ENCODE results near the gene SF3A2.

SF3A2 gene

DNA sequence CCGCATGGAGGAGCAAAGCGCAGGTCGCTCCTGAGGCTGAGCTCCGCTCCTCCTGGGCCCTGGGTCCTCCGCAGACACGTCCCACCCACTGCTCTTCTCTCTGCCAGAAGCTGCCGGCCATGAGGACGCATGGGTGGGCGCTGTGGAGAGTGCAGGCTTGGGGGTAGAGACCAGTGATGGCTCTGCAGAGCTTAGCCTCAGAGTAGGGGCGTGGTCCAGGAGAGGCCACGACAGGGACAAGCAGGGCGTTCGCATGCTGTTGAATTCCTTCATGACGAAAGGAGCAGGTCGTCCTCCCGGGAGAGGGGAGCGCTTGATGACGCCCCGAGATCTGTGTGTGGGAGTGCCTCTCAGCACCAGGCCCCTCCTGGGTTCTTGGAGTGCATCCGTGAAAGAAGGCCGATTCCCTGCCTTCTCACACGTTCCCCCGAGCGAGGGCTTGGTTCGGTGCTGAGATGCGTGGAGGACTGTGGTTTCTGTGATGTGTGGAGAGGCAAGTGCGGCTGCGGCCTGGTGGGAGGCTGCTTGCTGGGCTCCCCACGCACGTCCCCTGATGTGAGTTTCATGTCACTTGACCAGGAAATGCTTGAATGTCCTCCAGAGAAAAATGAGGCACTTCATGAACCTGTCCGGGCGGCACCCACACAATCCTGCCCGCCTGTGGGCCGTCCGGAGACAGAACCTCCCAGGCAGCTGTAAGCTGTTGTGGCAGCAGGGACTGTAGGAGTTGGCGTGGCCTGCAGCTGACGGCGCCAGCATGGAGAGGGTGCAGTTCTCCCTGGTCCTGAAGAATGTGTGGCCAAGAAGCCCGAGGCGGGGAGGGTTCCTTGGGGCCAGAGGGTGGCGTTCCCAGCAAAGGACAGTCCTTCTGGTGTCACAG lies 4.5 kb downstream of the SF3A2 start:
- no peak for DNase-seq (ENCODE audit: low read depth in 2 of 2)

DNA sequence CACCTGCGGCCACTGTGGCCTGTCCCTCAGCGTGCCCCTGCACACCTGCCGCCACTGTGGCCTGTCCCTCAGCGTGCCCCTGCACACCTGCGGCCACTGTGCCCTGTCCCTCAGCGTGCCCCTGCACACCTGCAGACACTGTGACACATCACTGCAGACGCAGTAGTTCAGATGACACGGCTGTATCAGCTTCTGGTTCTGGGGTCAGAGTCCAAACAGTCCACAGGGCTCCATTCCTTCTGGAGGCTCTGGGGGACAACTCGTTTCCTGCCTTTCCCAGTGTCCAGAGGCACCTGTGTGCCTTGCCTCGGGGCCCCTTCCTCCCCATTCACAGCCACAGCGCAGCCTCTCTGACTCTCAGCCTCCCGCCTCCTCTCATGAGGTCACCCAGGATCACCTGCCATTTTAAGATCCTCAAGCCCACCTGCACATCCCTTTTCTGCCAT lies 5.5 kb downstream of the SF3A2 start:
- DNase-seq (ENCODE audit: low read depth in 2 of 2): no peak

DNA sequence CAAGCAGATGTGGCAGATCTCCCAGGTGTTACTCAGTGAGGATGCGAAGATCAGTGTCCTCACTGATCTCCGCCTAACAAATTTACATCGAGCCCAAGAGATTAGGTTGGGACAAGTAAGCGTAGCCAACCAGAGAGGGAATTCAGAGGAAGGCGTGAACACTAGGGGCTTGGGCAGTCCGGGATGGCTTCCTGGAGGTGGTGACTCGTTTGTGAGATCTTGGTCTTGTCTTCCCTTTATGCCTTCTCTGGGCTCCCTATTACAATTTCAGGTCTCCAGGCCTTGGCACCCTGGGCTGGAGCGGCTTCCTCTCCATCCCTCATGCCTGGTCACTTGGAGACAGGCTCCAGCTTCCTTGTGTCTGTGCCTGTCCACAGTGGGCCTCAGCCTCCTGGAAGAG lies 6.2 kb downstream of the SF3A2 start:
- no peak for DNase-seq (ENCODE audit: low read depth in 2 of 2)

DNA sequence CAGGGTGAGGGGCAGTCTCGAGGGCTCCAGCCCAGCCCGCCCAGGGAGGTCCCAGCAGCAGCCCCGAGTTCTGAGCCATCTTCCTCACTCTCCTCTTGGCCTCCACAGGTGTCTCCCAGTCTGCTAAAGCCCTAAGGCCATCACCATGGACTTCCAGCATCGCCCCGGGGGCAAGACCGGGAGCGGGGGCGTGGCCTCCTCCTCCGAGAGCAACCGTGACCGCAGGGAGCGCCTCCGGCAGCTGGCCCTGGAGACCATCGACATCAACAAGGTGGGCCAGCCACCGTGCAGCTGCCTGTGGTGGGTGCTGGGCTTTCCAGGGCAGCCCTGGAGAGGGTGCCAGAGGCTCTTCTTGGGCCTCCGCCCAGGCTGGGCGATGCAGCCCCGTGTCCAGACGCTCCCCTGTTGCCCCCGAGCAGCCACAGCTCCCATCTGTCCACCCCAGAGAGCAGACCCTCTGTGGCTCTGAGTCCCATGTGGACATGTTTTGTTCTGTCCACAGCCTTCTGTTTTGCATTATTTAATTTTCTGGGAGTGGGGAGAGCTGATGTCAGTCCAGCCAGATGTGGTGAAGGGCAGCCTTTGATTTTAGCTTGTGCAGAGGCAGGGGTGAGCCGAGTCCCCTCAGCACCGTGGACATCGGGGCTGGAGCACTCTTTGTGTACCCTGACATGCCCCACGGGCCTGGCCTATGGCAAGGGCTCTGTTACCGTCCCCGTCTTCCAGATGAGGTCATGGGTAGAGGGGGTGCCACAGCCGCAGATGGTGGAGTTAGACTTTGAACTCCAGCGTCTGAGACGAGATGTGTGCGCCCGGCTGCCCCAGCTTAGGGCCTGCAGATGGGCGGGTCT lies 6.9 kb downstream of the SF3A2 start:
- no peak for DNase-seq (ENCODE audit: low read depth in 2 of 2)

DNA sequence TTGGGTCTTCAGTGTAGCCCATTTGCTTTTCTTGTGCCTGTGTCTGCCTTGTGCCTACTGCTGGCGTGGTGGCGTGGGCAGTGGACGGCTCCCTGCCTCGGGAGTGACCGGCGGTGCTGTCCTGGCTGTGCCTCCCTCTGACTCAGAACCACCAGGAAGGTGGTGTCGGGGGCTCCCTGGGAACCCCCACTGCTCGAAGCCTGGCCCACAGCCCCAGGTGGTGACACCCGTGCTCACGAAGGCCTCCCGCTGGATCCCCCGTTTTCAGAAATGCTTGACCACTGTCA lies 7.4 kb downstream of the SF3A2 start:
- no peak for DNase-seq (ENCODE audit: low read depth in 2 of 2)

DNA sequence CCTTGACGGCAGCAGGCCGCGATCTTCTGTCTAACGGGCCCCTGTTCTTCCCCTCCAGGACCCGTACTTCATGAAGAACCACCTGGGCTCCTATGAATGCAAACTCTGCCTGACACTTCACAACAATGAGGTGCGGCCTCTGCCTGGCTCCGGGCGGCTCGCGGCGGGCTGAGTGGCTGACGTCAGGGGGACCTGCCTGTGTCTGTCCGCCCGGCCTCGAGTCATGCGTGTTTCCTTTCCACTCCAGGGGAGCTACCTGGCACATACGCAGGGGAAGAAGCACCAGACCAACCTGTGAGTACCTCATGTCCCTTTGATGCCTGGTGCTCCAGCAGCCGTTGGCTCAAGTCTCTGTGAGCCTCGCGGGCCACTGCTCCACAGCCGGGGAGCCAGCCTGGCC lies 7.9 kb downstream of the SF3A2 start:
- DNase-seq (ENCODE audit: low read depth in 2 of 2): no peak

DNA sequence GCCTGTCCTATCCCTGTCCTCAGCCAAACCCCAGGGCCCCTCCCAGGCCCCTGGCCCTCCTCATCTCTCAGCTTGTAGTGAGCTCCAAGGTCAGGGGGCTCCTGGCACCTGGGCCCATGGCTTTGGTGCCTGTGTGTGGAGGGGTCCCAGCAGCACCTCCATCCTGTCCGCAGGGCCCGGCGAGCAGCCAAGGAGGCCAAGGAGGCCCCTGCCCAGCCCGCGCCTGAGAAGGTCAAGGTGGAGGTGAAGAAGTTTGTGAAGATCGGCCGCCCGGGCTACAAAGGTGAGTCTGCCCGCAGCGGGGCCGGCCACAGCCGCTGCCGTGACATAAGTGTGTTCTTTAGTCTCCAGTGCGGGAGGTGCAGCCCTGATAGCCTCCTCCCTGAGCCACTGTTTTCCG lies 8.6 kb downstream of the SF3A2 start:
- DNase-seq (ENCODE audit: low read depth in 2 of 2): no peak

DNA sequence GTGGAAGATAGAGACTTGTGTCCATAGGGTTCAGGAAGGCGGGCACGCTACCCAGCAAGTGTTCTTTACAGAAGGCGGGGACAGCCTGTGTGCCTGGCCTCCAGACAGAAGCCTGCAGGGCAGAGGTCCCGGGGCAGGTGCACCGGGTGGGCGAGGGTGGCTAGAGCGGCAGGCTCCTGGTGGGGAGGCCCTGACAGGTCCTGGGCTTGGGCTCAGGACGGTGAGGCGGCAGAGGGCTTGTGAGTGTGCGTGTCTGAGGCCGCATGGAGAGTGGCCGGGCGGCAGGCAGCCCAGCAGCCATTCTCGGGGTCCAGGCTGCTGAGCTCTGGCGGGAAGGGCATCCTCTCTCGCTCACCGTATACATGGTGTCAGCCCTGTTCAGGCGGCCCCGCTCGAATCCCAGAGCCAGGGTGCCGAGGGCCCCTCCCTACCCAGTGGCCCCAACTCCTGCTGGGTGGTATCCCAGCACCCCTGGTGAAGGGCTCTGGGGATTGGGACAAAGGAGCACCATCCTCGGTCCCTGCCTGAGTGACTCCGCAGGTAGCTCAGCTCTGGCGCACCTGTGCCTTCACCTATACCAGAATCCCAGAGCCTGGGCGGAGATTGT lies 9.5 kb downstream of the SF3A2 start:
- DNase-seq (ENCODE audit: low read depth in 2 of 2): no peak

DNA sequence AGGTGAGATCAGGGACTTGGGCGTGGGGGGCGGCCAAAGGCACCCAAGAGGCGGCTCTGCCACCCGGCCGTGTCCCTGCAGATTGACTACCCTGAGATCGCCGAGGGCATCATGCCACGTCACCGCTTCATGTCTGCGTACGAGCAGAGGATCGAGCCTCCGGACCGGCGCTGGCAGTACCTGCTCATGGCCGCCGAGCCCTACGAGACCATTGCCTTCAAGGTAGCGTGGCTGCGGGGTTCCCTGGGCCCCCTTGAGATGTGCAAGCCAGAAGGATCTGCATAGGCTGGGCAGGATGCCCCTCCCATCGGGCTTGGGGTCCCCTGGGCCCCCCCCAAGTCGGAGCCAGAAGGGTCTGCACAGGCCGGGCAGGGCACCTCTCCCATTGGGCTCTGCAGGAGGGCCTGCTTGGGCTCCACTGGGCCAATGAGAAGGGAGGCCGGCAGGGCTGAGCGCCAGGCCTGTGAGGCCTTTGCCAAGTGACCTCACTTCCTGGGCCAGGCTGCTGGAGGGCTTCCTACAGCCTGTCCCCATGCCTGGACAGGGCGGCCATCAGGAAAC lies 10.3 kb downstream of the SF3A2 start:
- DNase-seq (ENCODE audit: low read depth in 2 of 2): no peak

DNA sequence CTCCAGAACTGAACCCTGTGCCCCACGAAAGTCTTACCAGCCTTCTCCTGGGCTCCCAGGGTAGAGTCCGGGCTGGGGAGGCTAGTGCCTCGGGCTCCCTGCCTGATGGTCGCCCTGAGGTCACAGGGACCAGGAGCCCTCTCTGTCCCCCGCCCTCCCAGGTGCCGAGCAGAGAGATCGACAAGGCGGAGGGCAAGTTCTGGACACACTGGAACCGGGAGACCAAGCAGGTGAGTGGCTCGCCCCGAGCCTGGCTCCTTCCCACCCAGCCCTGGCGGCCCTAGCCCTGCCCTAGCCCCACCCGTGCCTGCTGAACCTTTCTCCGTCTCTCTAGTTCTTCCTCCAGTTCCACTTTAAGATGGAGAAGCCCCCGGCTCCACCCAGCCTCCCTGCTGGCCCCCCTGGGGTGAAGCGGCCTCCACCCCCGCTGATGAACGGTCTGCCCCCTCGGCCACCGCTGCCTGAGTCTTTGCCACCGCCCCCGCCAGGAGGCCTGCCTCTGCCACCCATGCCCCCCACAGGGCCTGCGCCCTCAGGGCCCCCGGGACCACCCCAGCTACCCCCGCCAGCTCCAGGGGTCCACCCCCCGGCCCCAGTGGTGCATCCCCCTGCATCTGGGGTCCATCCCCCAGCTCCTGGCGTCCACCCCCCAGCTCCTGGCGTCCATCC lies 10.9 kb downstream of the SF3A2 start:
- no peak for DNase-seq (ENCODE audit: low read depth in 2 of 2)

DNA sequence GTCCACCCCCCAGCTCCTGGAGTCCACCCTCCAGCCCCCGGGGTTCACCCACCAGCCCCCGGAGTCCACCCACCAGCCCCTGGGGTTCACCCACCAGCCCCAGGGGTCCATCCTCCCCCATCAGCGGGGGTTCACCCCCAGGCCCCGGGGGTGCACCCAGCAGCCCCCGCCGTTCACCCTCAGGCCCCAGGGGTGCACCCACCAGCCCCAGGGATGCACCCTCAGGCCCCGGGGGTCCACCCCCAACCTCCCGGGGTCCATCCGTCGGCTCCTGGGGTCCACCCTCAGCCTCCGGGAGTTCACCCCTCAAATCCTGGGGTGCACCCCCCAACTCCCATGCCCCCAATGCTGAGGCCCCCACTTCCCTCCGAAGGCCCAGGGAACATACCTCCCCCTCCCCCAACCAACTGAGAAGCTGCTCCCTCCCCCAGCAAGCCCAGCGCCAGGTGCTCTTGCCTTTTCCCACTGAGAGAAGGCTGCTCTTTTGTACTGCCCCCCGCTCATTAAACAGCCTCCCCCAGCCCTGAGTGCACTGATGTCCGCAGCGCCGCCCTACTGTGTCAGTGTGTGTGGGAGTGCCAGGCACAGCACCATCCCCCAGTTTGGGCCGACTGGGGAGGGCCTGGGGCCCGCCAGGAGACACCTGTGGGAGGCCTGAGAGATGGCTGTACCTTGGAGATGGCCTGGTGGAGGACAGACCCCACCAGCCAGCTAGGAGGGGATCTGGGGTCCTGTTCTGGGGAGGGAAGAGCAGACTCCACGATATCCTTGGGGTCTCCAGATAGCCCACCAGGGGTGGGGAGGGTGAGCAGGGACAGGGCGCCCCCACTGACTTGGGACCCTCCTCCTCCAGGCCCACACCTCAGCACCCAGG lies 11.7 kb downstream of the SF3A2 start:
- no peak for DNase-seq (ENCODE audit: low read depth in 2 of 2)

DNA sequence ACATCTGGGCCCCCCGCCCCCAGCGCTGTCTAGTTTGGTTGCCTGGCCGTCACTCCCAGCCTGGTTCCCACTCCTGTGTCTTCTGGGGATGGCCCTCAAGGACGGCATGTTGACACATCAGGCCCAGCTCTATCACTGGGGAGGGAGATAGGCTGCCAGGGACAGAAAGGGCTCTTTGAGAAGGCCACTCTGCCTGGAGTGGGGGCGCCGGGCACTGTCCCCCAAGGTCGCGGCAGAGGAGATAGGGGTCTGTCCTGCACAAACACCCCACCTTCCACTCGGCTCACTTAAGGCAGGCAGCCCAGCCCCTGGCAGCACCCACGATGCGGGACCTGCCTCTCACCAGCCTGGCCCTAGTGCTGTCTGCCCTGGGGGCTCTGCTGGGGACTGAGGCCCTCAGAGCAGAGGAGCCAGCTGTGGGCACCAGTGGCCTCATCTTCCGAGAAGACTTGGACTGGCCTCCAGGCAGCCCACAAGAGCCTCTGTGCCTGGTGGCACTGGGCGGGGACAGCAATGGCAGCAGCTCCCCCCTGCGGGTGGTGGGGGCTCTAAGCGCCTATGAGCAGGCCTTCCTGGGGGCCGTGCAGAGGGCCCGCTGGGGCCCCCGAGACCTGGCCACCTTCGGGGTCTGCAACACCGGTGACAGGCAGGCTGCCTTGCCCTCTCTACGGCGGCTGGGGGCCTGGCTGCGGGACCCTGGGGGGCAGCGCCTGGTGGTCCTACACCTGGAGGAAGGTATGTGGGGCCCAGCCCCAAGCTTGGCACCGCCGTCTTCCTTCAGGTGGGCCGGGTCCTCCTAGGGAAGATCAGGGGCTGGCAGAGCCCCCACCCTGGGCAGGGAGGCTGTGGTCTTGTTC lies 12.6 kb downstream of the SF3A2 start, which contains the start of gene AMH:
Gene AMH, plus strand, starts transcription at position 314 of the 857 bp plus-strand sequence. Its CDS starts 10 bp downstream, at position 324.
- no peak for DNase-seq (ENCODE audit: low read depth in 2 of 2)

DNA sequence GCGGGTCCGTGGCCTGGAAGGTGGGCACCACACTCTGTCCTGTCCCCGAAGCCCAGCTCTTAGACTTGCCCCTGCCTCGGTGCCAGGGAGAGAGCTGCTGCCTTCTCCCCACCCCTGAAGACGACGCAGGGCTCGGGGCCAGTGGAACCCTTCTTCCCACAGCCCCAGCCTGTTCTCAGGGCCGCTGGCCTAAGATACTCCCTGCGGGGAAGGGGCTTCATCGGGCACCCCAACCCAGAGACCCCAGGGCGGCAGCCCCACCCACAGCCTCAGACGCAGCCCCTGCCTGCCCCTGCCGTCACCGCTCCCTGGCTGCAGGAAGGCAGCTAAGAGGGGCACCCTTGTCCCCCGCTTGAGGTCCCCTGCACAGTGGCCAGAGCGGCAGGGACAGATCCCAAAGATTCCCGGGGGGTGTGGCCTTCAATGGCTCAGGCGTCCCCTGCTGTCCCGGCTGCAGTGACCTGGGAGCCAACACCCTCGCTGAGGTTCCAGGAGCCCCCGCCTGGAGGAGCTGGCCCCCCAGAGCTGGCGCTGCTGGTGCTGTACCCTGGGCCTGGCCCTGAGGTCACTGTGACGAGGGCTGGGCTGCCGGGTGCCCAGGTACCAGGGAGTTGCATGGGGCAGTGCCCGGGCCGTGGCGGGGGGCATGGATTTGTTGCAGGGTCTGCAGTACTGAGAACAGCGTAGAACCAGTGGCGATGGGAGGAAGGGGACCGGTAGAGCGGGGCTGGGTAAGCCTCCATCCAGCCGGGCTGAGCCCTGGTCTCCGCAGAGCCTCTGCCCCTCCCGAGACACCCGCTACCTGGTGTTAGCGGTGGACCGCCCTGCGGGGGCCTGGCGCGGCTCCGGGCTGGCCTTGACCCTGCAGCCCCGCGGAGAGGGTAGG lies 13.5 kb downstream of the SF3A2 start:
- DNase-seq (ENCODE audit: low read depth in 2 of 2): no peak

DNA sequence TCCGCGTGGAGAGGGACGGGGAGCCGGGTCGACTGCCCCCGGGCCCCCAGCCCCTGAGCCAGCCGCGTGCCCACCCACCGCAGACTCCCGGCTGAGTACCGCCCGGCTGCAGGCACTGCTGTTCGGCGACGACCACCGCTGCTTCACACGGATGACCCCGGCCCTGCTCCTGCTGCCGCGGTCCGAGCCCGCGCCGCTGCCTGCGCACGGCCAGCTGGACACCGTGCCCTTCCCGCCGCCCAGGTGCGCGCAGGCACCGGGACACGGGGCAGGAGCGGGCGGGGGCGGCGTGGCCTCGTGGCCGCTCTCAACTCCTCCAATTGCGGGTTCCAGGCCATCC lies 14.1 kb downstream of the SF3A2 start:
- no peak for DNase-seq (ENCODE audit: low read depth in 2 of 2)

DNA sequence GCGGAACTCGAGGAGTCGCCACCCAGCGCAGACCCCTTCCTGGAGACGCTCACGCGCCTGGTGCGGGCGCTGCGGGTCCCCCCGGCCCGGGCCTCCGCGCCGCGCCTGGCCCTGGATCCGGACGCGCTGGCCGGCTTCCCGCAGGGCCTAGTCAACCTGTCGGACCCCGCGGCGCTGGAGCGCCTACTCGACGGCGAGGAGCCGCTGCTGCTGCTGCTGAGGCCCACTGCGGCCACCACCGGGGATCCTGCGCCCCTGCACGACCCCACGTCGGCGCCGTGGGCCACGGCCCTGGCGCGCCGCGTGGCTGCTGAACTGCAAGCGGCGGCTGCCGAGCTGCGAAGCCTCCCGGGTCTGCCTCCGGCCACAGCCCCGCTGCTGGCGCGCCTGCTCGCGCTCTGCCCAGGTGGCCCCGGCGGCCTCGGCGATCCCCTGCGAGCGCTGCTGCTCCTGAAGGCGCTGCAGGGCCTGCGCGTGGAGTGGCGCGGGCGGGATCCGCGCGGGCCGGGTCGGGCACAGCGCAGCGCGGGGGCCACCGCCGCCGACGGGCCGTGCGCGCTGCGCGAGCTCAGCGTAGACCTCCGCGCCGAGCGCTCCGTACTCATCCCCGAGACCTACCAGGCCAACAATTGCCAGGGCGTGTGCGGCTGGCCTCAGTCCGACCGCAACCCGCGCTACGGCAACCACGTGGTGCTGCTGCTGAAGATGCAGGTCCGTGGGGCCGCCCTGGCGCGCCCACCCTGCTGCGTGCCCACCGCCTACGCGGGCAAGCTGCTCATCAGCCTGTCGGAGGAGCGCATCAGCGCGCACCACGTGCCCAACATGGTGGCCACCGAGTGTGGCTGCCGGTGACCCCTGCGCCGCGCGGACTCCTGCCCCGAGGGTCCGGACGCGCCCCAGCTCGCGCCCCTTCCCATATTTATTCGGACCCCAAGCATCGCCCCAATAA lies 14.8 kb downstream of the SF3A2 start:
- no peak for DNase-seq (ENCODE audit: low read depth in 2 of 2)

DNA sequence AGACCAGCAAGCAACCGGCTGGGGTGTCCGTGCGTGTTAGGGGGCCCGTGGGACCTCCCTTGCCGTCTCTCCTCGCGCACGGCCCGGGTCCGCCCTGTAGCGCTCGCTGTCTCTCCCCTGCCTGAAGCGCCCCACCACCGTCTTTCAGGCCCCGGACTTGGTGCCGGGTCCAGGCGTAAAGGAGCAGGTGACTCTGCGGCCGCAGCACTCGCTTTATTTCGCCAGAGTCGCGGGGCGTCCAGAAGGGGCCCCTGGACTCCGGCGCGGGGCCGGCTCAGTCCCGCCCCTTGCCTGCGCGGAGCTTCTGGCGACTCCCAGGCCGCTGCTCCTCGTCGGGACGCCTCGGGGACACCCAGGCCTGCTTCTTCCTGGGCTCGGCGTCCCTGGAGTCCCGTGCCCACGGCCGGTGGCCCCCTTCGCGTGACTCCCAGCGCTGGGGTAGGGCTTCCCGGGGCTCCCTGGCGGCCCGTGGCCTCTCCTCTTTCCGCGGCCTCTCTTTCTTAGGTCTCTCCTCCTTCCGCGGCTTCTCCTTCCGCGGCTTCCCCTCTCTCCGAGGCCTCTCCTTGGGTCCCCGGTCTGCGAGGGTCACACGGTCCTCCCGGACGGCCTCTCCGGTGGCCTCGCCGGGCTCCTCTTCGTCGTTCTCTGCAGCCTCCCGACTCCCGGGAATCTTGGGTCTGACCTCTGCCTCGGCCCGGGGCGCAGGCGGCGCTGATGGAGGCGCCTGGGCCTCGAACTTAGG lies 15.6 kb downstream of the SF3A2 start:
- DNase-seq (ENCODE audit: low read depth in 2 of 2): no peak

DNA sequence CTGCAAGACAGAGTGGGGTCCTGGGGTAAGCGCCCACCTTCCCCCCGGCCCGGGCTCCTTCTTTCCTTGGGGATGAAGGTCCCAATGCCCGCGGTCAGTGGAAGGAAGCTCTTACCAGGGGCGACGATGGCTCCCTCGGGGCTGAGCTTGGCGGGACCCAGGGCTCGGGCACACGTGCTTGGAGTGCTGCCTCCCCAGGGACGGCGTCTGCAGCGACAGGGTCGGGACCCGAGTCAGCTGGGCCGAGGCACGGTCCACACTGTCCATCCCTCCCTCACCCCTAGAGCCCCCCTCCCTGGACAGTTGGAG lies 16.1 kb downstream of the SF3A2 start:
- DNase-seq (ENCODE audit: low read depth in 2 of 2): no peak

All from stimulated activated CD8-positive, alpha-beta memory T cell treated with anti-CD3 and anti-CD28 coated beads, Interleukin-15, amount 100 ng/mL, for 4 hours (primary cell).